Right ventricle myocardium inferior (tissue), 1 donor: ENCODE measurements around the gene PIWIL4. TPM values are rescaled to one million over a fixed set of nuclear protein-coding genes. Genes with fewer than 3 reads are reported as not detected.
"Not testable (repeated sequence)": the region's sequence is repeated elsewhere in the genome, so short reads cannot be mapped to it uniquely, and the experiment has no call there.

Source experiments
- ATAC-seq: fragments of 200-7000 bp; cut with Tn5 transposase; one replicate; pipeline ENCODE4 v1.9.1; 2020; ENCODE audit warnings: mild to moderate bottlenecking, moderate library complexity
- DNase-seq: peaks from one replicate; pipeline ENCODE4 v3.0.0; 2021; ENCODE audit errors: missing footprints
- intact Hi-C: fragments of 100-400 bp; cut with DNase I; formaldehyde crosslinking; loops from one replicate; pipeline ENCODE4 v1.11.0; 2022
- total RNA-seq: library from RNA; stranded (reverse); fragmentation: NEBNext Ultra II Directional; extraction: Animal tissue kit (Norgen Biotek cat#: 25700); gene quantifications from one replicate; pipeline ENCODE4 v1.2.1, GENCODE V29; 2021
- donor health status: DM: no; HTN: yes; CAD: no; lungs with severe emphysema.

The PIWIL4 gene
- total RNA-seq, 1 donor from 2014 or later = 0.68 TPM

GRCh38 chr11:94604482-94604881, 37.3 kb downstream of the PIWIL4 start:
- intact Hi-C loops = loop anchor here (5.0 kb wide), 1 partner anchor 82 kb away; no protein-coding TSS in a partner anchor
- ATAC-seq = no peak
- DNase-seq = no peak

DNA sequence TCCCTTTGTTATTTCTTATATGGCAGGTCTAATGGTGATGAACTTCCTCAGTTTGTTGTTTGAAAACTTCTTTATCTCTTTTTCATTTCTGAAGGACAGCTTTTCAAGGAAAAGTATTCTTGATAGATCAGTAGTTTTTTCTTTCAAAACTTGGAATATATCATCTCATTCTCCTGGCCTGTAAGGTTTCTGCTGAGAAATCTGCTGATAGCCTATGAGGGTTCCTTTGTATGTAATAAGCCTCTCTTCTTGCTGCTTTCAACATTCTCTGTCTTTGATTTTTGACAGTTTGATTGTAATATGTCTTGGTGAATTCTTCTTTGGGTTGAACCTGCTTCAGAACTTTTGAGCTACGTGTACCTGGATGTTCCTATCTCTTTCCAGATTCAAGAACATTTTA, 46.0 kb downstream of the PIWIL4 start:
- intact Hi-C loops = no loop called here
- no peak for DNase-seq
- ATAC-seq = no peak

- intact Hi-C loops = loop anchor here (1.0 to 10.0 kb wide), 4 partner anchors 139 to 442 kb away; partner anchors contain the start of gene SRSF8
- DNase-seq (no peak), ATAC-seq (peak; percentile 93)
These were observed 56.1 kb downstream of the PIWIL4 start for GRCh38 chr11:94623120-94623735.

DNA sequence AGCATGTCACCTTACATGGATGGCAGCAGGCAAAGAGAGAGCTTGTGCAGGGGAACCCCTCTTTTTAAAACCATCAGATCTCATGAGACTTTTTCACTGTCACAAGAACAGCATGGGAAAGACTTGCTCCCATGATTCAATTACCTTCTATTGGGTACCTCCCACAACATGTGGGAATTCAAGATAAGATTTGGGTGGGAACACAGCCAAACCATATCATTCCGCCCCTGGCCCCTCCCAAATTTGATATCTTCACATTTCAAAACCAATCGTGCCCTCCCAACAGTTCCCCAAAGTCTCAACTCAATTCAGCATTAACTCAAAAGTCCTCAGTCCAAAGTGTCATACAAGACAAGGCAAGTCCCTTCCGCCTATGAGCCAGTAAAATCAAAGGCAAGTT, 58.3 kb downstream of the PIWIL4 start:
- not testable (repeated sequence) for DNase-seq, ATAC-seq
- intact Hi-C loops = loop anchor here (10.0 kb wide), 1 partner anchor 439 kb away; the partner anchor contains the start of gene SRSF8

DNA sequence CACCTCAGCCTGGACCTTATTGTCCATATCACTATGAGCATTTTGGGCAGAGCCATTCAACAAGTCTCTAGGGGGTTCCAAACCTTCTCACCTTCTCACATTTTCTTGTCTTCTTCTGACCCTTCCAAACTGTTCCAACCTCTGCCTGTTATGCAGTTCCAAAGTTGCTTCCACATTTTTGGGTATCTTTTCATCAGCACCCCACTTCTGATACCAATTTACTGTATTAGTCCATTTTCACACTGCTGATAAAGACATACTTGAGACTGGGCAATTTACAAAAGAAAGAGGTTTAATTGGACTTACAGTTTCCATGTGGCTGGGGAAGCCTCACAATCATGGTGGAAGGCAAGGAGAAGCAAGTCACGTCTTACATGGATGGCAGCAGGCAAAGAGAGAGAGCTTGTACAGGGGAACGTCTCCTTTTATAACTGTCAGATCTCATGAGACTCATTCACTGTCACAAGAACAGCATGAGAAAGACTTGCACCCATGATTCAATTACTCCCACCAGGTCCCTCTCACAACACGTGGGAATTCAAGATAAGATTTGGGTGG, 59.9 kb downstream of the PIWIL4 start:
- ATAC-seq, DNase-seq: not testable (repeated sequence)
- intact Hi-C loops = loop anchor here (10.0 kb wide), 1 partner anchor 438 kb away; the partner anchor contains the start of gene SRSF8

DNA sequence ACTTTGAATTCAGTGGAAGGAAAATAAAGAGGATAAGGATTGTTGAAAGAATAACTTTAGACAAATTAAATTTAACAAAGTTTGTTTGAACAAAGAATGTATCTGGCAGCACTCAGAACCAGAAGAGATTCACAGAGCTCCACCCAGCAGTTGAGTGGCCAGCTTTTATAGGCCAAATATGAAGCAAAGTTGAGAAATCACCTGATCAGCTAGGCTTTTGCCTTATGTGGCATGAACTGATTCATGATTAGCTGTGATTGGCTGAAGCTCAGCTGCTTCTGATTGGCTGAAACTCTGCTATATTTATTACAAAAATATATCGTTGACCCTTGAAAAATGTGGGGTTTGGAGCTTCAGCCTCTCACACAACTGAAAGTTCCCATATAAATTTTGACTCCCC, 62.6 kb downstream of the PIWIL4 start:
- intact Hi-C loops = loop anchor here (10.0 kb wide), 1 partner anchor 435 kb away; the partner anchor contains the start of gene SRSF8
- no peak for ATAC-seq
- no peak for DNase-seq

DNA sequence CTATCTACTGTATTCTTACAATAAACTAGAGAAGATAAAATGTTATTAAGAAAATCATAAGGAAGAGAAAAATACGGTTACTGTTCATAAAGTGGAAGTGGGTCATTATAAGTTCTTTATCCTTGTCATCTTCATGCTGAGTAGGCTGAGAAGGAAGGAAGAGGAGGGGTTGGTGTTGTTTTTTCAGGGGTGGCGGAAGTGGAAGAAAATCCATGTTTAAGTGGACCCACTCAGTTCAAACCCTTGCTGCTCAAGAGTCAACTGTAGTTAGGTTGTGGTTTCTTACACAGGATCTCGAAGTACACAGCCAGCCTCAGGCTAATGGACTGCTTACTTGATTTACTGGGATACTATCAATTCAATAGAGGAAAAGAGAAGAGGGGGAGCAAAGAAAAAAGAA, 63.1 kb downstream of the PIWIL4 start:
- intact Hi-C loops = no loop called here
- DNase-seq (no peak), ATAC-seq (no peak)

- ATAC-seq (no peak), DNase-seq (no peak)
- intact Hi-C loops = no loop called here
These were observed 65.2 kb downstream of the PIWIL4 start for GRCh38 chr11:94632356-94632755.

GRCh38 chr11:94635072-94635471, 67.9 kb downstream of the PIWIL4 start:
- intact Hi-C loops = no loop called here
- ATAC-seq (no peak), DNase-seq (no peak)

DNA sequence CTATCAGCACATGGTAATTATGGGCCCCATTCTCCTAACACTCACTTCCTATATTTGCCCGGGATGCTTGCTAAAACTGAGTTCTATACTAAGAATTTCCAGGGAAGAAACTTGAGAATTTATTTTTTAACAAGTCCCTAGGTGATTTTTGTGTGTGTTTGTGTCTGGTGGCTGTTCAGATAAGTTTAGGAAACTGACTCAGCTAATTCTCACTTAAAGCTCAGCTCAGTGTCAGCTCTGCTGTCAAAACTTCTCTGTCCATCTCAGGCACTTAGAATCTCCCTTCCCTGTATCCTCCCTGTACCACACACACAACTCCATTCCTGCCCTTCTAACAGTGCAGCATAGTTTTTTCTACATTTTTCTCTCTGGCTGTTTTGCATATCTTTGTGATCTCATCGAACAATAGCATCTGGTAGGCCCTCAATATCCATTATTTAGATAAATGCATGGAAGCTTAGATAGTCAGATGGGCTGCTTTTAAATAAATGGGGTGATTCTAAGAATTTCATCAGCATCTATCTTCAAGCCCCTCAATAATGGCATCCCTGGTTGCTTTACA, 69.3 kb downstream of the PIWIL4 start:
- ATAC-seq = no peak
- DNase-seq = no peak
- intact Hi-C loops = no loop called here

GRCh38 chr11:94638301-94638901, 71.2 kb downstream of the PIWIL4 start:
- ATAC-seq (no peak), DNase-seq (no peak)
- intact Hi-C loops = no loop called here

DNA sequence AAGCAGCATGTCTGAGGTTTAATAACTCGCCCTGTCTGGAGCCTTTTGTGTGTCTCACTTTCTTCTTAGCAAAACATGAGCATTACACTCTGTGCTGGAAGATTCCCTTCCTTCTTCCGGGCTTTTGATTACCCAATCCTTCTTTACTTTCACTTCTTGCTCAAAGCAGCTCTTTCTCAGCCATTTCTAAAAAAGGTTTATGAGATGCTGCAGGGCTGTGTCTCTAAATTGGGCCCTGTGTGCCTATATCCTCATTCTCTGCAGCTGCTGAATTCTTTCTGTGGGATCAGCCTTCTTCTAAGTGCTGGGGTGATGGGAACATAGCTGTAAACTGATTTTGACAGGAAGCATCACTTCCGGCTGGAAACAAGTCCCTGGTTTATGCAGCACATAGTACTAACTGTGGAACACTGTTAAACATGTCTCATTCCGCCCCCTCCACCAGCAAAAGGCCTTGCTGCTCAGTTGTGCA, 71.8 kb downstream of the PIWIL4 start:
- ATAC-seq = peak; percentile 64
- intact Hi-C loops = no loop called here
- DNase-seq = no peak

DNA sequence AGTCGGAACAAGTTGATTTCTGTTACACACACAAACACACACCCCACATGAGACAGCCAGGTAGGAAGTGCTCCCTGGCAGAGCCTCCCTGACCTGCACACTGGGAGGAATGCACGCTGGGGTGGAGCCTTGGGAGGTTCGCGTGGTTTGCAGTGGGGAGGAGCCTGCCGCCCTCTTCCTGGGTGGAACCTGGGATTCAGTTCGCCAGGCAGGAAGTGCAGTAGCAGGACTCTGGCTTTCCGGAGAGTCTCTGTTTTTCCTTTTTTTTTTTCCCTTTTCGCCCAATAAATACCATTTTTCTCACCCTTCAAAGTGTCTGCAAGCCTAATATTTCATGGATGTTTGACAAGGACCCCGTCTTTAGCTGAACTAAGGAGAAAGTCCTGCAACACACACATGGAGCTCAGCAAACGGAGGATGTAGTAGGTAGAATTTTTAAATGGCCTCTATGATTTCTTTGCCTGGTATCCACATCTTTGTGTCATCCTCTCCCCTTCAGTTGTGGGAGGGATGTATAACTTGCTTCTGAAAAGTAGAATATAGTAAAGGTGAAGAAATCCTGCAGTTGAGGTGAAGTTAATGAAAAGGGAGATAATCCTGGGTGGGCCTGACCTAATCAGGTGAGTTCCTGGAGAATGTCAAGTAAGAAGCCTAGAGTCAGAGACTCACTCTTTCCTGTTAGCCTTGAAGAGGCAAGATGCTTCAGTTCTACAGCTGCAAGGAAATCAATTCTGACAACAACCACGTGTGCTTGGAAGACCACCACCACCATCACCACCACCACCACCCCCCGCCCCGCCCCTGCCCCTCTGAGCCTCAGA, 72.9 kb downstream of the PIWIL4 start:
- intact Hi-C loops = no loop called here
- DNase-seq (no peak), ATAC-seq (peak; percentile 17)

GRCh38 chr11:94641167-94641761, 74.1 kb downstream of the PIWIL4 start:
- DNase-seq (peak; percentile 79), ATAC-seq (peak; percentile 92)
- intact Hi-C loops = no loop called here

DNA sequence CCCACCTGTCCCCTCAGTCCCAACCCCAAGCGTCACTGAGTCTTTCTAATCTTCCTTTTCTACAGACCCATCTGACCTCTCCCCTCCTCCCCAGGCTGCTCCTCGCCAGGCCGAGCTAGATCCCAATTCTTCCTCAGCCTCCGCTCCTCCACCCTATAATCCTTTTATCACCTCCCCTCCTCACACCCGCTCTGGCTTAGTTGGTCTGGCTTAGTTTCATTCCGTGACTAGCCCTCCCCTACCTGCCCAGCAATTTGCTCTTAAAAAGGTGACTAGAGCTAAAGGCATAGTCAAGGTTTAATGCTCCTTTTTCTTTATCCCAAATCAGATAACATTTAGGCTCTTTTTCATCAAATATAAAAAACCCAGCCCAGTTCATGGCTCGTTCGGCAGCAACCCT, 76.0 kb downstream of the PIWIL4 start:
- intact Hi-C loops, ATAC-seq, DNase-seq: not testable (repeated sequence)

DNA sequence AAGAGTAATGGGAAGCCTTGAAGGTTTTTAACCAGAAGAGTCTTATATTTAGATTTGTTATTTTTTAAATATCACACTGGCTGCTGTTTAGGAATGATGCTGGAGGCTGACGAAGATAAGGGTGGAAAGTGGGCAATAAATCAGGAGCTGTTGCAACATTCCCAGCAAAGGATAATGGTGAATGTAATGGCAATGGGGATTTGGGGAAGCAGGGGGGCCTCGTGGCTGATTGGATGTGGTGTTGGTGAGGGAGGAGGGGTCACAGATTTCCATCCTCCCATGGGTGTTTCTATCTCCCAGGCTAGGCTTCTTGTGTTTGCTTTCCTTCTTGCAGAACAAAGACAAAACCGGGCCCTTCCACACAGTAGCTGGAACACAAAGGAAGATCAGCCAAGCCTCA, 80.8 kb downstream of the PIWIL4 start:
- DNase-seq = no peak
- intact Hi-C loops = no loop called here
- ATAC-seq = peak; percentile 93

- DNase-seq (no peak), ATAC-seq (no peak)
- intact Hi-C loops = no loop called here
These were observed 81.6 kb downstream of the PIWIL4 start for GRCh38 chr11:94648789-94649188.

DNA sequence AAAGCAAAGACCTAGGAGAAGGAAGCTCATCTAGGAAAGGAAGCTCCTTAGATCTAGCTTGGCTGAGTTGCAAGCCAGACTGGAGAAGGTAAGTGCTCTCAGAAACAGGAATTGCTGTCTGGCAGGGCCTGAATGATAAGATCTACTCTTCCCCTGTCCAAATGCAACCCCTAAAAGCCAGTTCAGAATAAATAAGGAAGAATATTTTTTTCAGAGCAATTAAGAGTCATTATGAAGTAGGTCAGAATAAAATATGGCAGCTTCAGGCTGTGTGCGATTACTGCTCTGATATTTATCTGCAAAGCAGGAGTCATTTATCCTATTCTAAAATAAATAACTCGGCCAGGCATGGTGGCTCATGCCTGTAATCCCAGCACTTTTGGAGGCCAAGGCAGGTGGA, 82.1 kb downstream of the PIWIL4 start:
- ATAC-seq = no peak
- intact Hi-C loops = no loop called here

More for the DNA sequence above, 82.1 kb downstream of the PIWIL4 start:
- no peak for DNase-seq
